B cell (primary cell): ENCODE measurements around the gene RNASET2. TPM values are rescaled to one million over a fixed set of nuclear protein-coding genes. Genes with fewer than 3 reads are reported as not detected.
A peak's percentile ranks its signal among the peaks of the same experiment; 100 is the strongest.
"Not testable (repeated sequence)": the region's sequence is repeated elsewhere in the genome, so short reads cannot be mapped to it uniquely, and the experiment has no call there.

ENCODE experiments used
- ATAC-seq: fragments of 200-7000 bp; cut with Tn5 transposase; one replicate; pipeline ENCODE4 v1.10.0; 2021; ENCODE audit warnings: low read depth, mild to moderate bottlenecking, moderate number of reproducible peaks, moderate library complexity
- CTCF ChIA-PET: fragments of 350-600 bp; sonication (Branson Sonifier 250); formaldehyde crosslinking; loops from one replicate; lab custom pipeline; 2021; ENCODE audit warnings: antibody characterized with exemption, inconsistent platforms; lab: Charles Lee
- POLR2A ChIA-PET: fragments of 350-600 bp; sonication (Branson Sonifier 250); formaldehyde crosslinking; loops from one replicate; lab custom pipeline; 2021; ENCODE audit warnings: antibody characterized with exemption; lab: Charles Lee
- DNase-seq: peaks from one replicate; pipeline ENCODE4 v3.0.0; 2013
- H2AFZ ChIP-seq: 2 replicates; pipeline ENCODE4 v1.6.1; 2012; ENCODE audit warnings: mild to moderate bottlenecking, low read depth, low read length; ENCODE audit not compliant: insufficient read depth, poor library complexity, severe bottlenecking
- H3K27ac ChIP-seq, 2 donors: 1 replicate in 1 of 2; 2 replicates in 1 of 2; pipeline ENCODE4 v1.5.1; 2012 to 2013; ENCODE audit warnings: low read length in 2 of 2, mild to moderate bottlenecking in 2 of 2, moderate library complexity in 1 of 2
- H3K27me3 ChIP-seq, 4 experiments: fragments of 200-600 bp in 1 of 4; sonication (generic) in 1 of 4; replicated peaks in 1 of 4; 1 replicate in 2 of 4; 2 replicates in 2 of 4; pipeline versions ENCODE4 v1.6.1 to v1.7.0; 2013 to 2016; ENCODE audit warnings: low read length in 3 of 4, mild to moderate bottlenecking in 2 of 4, mixed read lengths in 1 of 4, moderate library complexity in 1 of 4; ENCODE audit not compliant: insufficient read depth in 4 of 4, control insufficient read depth in 3 of 4; ENCODE audit errors: control extremely low read depth in 1 of 4
- H3K36me3 ChIP-seq, 2 experiments: replicated peaks in 1 of 2; 1 replicate in 1 of 2; 2 replicates in 1 of 2; pipeline versions ENCODE4 v1.6.1 to v1.7.1; 2013; ENCODE audit warnings: low read length in 1 of 2; ENCODE audit not compliant: insufficient read depth in 2 of 2, control insufficient read depth in 1 of 2; ENCODE audit errors: control extremely low read depth in 1 of 2, extremely low read depth in 1 of 2
- H3K4me1 ChIP-seq, 2 donors: fragments of 200-600 bp in 1 of 2; sonication (generic) in 1 of 2; 1 replicate in 1 of 2; 2 replicates in 1 of 2; pipeline versions ENCODE4 v1.5.1 to v1.6.1; 2013 to 2017; ENCODE audit warnings: low read length in 2 of 2; ENCODE audit not compliant: control insufficient read depth in 2 of 2, insufficient read depth in 2 of 2
- H3K4me2 ChIP-seq: replicated peaks from 2 replicates; pipeline ENCODE3; 2012; ENCODE audit warnings: mild to moderate bottlenecking, low read depth, low read length; ENCODE audit not compliant: poor library complexity, severe bottlenecking
- H3K4me3 ChIP-seq, 5 experiments: fragments of 200-600 bp in 1 of 5; sonication (generic) in 1 of 5; 1 replicate in 3 of 5; 2 replicates in 2 of 5; pipeline versions ENCODE4 v1.5.1 to v1.7.0; 2011 to 2016; ENCODE audit warnings: low read length in 4 of 5, mild to moderate bottlenecking in 4 of 5, low read depth in 2 of 5, control low read depth in 1 of 5, moderate library complexity in 1 of 5; ENCODE audit not compliant: insufficient read depth in 1 of 5; ENCODE audit errors: control extremely low read depth in 1 of 5, extremely low read depth in 1 of 5
- H3K79me2 ChIP-seq: fragments of 200-600 bp; sonication (generic); one replicate; pipeline ENCODE4 v1.6.0; 2016; ENCODE audit warnings: low read length; ENCODE audit not compliant: control insufficient read depth, insufficient read depth
- H3K9ac ChIP-seq: fragments of 200-600 bp; sonication (generic); 2 replicates; pipeline ENCODE4 v1.6.1; 2017; ENCODE audit warnings: mild to moderate bottlenecking, low read length, moderate library complexity
- H3K9me3 ChIP-seq, 3 donors: one replicate each; pipeline versions ENCODE4 v1.6.1 to v1.7.1; 2013; ENCODE audit warnings: low read length in 2 of 3; ENCODE audit not compliant: control insufficient read depth in 2 of 3, insufficient read depth in 1 of 3; ENCODE audit errors: control extremely low read depth in 1 of 3
- H4K20me1 ChIP-seq: 2 replicates; pipeline ENCODE4 v1.6.0; 2012; ENCODE audit warnings: mild to moderate bottlenecking, low read length; ENCODE audit not compliant: insufficient read depth, control insufficient read depth, poor library complexity, severe bottlenecking
- H3K27ac Mint-ChIP-seq: one replicate; pipeline ENCODE4 v1.8.0; 2021; ENCODE audit warnings: mixed read lengths
- H3K27me3 Mint-ChIP-seq: one replicate; pipeline ENCODE4 v1.8.0; 2021; ENCODE audit warnings: mixed read lengths
- H3K4me1 Mint-ChIP-seq: one replicate; pipeline ENCODE4 v1.8.0; 2021; ENCODE audit warnings: mixed read lengths
- H3K4me3 Mint-ChIP-seq: one replicate; pipeline ENCODE4 v1.8.0; 2021; ENCODE audit warnings: mixed read lengths
- H3K9me3 Mint-ChIP-seq: one replicate; pipeline ENCODE4 v1.8.0; 2022; ENCODE audit warnings: mixed read lengths; ENCODE audit not compliant: insufficient read depth
- CTCF ChIP-seq: fragments of 200-600 bp; IDR thresholded peaks from one replicate; pipeline ENCODE4 v1.8.0; 2022; ENCODE audit warnings: antibody characterized with exemption, mild to moderate bottlenecking
- EZH2 ChIP-seq: IDR thresholded peaks from 2 replicates; pipeline ENCODE4 v1.6.1; 2012; ENCODE audit warnings: borderline replicate concordance, low read depth, mild to moderate bottlenecking, moderate library complexity, low read length; ENCODE audit not compliant: insufficient read depth, poor library complexity, severe bottlenecking
- WGBS: methylation state at CpG from one replicate; pipeline ENCODE4 v1.1.5; 2013; ENCODE audit warnings: missing lambda C conversion rate; ENCODE audit not compliant: insufficient coverage; 5-methylcytosine and 5-hydroxymethylcytosine counted together
- intact Hi-C: fragments of 100-400 bp; cut with micrococcal nuclease; formaldehyde crosslinking; loops from one replicate; pipeline ENCODE4 v1.10.0; 2022
- polyA plus RNA-seq: library from polyadenylated mRNA; depleted of rRNA; stranded (reverse); fragments of >200 nt; gene quantifications from 2 replicates; pipeline ENCODE4 v1.2.3, GENCODE V29; 2012
- total RNA-seq, 2 donors: library from RNA; stranded (reverse); fragments of 120-200 nt in 1 of 2; gene quantifications; 1 replicate in 1 of 2; 2 replicates in 1 of 2; pipeline versions ENCODE4 v1.2.3 to v1.2.4, GENCODE V29; 2013 to 2022

The RNASET2 gene
- total and polyA plus RNA-seq, 2 donors (not counting 1 experiment from before 2014, with no cell fraction given): 293 to 330 TPM

- DNase-seq (peak; percentile 37), ATAC-seq (no peak)
- Histone ChIP-seq H3K27me3 (no peaks in the 10 kb centered on the region), H3K36me3 (peaks cover 0 to 78% of the 10 kb centered on the region in 2 experiments), H3K9me3 (peaks cover 0 to 4% (median 0%) of the 10 kb centered on the region in 3 donors), H3K4me2 (peak overlapping the region; percentile 88), H3K27ac (peak overlapping the region; percentile 82 to 94), H3K9ac (peak overlapping the region; percentile 65), H3K4me3 (peak overlapping the region in 4 of 5 experiments; percentile 1 to 60 (median 35)), H4K20me1 (peaks cover 80% of the 10 kb centered on the region), H2AFZ (peak overlapping the region; percentile 16), H3K4me1 (peaks cover 61 to 65% of the 10 kb centered on the region in 2 donors), H3K79me2 (peaks cover 76% of the 10 kb centered on the region)
- no peaks in the 10 kb centered on the region for H3K9me3 Mint-ChIP-seq
- ChIA-PET CTCF (interaction anchor here (1.1 to 4.8 kb wide), 5 partner anchors 10 to 191 kb away, joined by 3 to 61 read pairs (median 6); partner anchors contain the start of gene CEP43), POLR2A (interaction anchor here (0.6 to 2.1 kb wide), 8 partner anchors 10 to 192 kb away, joined by 3 to 14 read pairs (median 6); no protein-coding TSS in a partner anchor)
- no peak for TF ChIP-seq CTCF
- TF ChIP-seq EZH2: no peak
- H3K27me3 Mint-ChIP-seq: no peaks in the 10 kb centered on the region
- H3K27ac Mint-ChIP-seq: peak overlapping the region; percentile 98
- H3K4me3 Mint-ChIP-seq: peak overlapping the region; percentile 94
- intact Hi-C loops: loop anchor here (1.0 to 2.0 kb wide), 5 partner anchors 10 to 567 kb away; partner anchors contain the start of gene MPC1
- peaks cover 60% of the 10 kb centered on the region for H3K4me1 Mint-ChIP-seq
- 59% methylated on average over 9 of the region's 9 CpGs for WGBS
Observed at GRCh38 chr6:166949528-166950442, 6.6 kb downstream of the RNASET2 start.

GRCh38 chr6:166948724-166949123 is 7.6 kb downstream of the RNASET2 start:
- H3K9ac ChIP-seq, H3K4me3 ChIP-seq, ATAC-seq: not testable (repeated sequence)

More at GRCh38 chr6:166948724-166949123, 7.6 kb downstream of the RNASET2 start:
- Histone ChIP-seq H3K36me3 (peaks cover 0 to 80% of the 10 kb centered on the region in 2 experiments), H4K20me1 (peaks cover 79% of the 10 kb centered on the region), H3K4me1 (peaks cover 50 to 55% of the 10 kb centered on the region in 2 donors), H3K79me2 (peaks cover 75% of the 10 kb centered on the region), H3K4me2 (peak overlapping the region; percentile 5), H3K27ac (peak overlapping the region; percentile 3 to 82)
- H3K27me3 Mint-ChIP-seq, DNase-seq, H3K9me3 Mint-ChIP-seq, H3K9me3 ChIP-seq, H3K4me3 Mint-ChIP-seq, H2AFZ ChIP-seq, H3K27me3 ChIP-seq, intact Hi-C loops: not testable (repeated sequence)
- H3K4me1 Mint-ChIP-seq: peaks cover 53% of the 10 kb centered on the region
- peak overlapping the region; percentile 53 for H3K27ac Mint-ChIP-seq
- ChIA-PET CTCF (interaction anchor here (0.7 to 4.8 kb wide), 5 partner anchors 40 to 204 kb away, joined by 3 to 61 read pairs (median 5); no protein-coding TSS in a partner anchor), POLR2A (interaction anchor here (0.7 to 1.1 kb wide), 3 partner anchors 16 to 178 kb away, joined by 4 to 12 read pairs (median 6); no protein-coding TSS in a partner anchor)
- 98% methylated on average over 6 of the region's 6 CpGs for WGBS
